ENCODE data around the gene ATP2B3. TPM values are rescaled to one million over a fixed set of nuclear protein-coding genes. Genes with fewer than 3 reads are reported as not detected.
A peak's percentile ranks its signal among the peaks of the same experiment; 100 is the strongest.

The ATP2B3 gene
- total RNA-seq (2022) (not detected in 2 replicates), Bru-seq, nascent RNA (percentile 2 among the genes with signal in this experiment), BruChase-seq, experiment 1, labeled RNA remaining after a 6-hour chase (percentile 2 among the genes with signal in this experiment), BruChase-seq, experiment 2, labeled RNA remaining after a 2-hour chase (not detected)
- long read RNA-seq = 0 reads

DNA sequence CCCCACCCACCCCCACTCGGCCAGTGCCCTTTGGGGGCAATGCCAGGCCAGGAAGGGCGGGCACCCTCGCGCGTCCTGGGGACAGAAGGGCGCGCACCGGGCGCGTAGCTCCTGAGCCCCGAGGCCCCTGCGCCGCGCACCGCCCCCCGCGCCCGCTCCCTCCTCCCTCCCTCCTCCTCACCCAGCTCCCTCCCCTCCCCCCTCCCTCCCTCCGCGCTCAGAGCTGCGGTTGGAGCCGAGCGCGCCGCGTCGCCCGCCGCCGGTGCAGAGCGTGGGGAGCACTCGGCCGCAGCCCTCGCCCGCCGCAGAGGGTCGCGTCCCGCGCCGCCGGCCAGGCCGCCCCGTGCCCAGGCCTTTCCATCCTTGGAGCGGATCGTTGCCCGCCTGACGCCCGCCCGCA is at the start of gene ATP2B3:
TSS of gene ATP2B3 (plus strand) at position 220 of the 400 bp plus-strand sequence. CDS start 18,606 bp downstream, outside the sequence.
- TF ChIP-seq, protein P1, sequence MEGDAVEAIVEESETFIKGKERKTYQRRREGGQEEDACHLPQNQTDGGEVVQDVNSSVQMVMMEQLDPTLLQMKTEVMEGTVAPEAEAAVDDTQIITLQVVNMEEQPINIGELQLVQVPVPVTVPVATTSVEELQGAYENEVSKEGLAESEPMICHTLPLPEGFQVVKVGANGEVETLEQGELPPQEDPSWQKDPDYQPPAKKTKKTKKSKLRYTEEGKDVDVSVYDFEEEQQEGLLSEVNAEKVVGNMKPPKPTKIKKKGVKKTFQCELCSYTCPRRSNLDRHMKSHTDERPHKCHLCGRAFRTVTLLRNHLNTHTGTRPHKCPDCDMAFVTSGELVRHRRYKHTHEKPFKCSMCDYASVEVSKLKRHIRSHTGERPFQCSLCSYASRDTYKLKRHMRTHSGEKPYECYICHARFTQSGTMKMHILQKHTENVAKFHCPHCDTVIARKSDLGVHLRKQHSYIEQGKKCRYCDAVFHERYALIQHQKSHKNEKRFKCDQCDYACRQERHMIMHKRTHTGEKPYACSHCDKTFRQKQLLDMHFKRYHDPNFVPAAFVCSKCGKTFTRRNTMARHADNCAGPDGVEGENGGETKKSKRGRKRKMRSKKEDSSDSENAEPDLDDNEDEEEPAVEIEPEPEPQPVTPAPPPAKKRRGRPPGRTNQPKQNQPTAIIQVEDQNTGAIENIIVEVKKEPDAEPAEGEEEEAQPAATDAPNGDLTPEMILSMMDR (IDR thresholded peaks at IDR 0.05; ENCODE audit: unreplicated experiment) = no peak
- ChIA-PET CTCF (interaction anchor here (0.6 kb wide), 1 partner anchor 246 kb away, joined by 3 read pairs; no protein-coding TSS in a partner anchor), POLR2A (no interaction called here)
- Mint-ChIP-seq H3K36me3 (ENCODE audit: insufficient read depth, unreplicated experiment) (peaks cover 5% of the 10 kb centered on the region), H3K4me3 (ENCODE audit: unreplicated experiment) (no peak within 1 kb of the TSS), H3K27me3 (ENCODE audit: insufficient read depth, unreplicated experiment) (peaks cover 13% of the 10 kb centered on the region), H3K9me3 (ENCODE audit: unreplicated experiment) (peaks cover 9% of the 10 kb centered on the region), H3K4me1 (ENCODE audit: insufficient read depth, unreplicated experiment) (no peaks in the 10 kb centered on the region), H3K27ac (ENCODE audit: low read depth, unreplicated experiment) (no peak within 1 kb of the TSS)
- intact Hi-C loops (cut with micrococcal nuclease) = no loop called here
- no peak for DNase-seq (ENCODE audit: unreplicated experiment)
- BruUV-seq (replicated peaks) = no TSS peak

DNA sequence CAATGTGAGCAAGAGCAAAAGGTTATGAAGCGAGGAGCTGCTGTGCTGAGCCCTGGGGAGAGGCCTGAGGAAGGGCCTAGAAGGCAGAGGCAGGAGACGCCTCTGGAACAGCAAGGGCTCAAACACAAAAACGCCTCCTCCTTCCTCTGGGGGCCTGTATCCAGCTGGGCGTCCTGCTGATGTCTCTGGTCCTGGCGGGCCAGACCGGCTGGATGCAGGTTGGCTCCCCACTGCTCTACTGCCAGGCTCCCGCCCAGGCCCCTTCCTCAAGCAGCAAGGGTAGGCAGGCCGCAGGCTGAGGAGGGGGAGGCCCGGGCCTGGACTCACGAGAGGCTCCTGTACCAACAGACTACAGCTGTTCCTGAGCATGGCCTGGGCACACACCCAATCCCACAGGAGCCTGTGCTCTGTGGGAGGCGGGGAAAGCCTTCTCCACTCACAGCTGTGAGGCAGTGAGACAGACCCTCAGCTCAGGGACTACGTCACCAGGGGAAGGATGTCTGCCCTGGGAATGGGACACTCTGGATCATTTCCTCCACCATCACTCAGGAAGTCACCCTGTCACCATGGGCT is 49.3 kb upstream of the ATP2B3 start:
- CTCF ChIA-PET = no interaction called here
- no TSS peak for BruUV-seq (replicated peaks)
- Mint-ChIP-seq H3K9me3 (ENCODE audit: unreplicated experiment) (no peaks in the 10 kb centered on the region), H3K27ac (ENCODE audit: low read depth, unreplicated experiment) (no peak overlapping the region), H3K27me3 (ENCODE audit: insufficient read depth, unreplicated experiment) (no peaks in the 10 kb centered on the region), H3K4me3 (ENCODE audit: unreplicated experiment) (no peak overlapping the region), H3K36me3 (ENCODE audit: insufficient read depth, unreplicated experiment) (no peaks in the 10 kb centered on the region), H3K4me1 (ENCODE audit: insufficient read depth, unreplicated experiment) (no peaks in the 10 kb centered on the region)
- no peak for DNase-seq (ENCODE audit: unreplicated experiment)
- intact Hi-C loops (cut with micrococcal nuclease) = no loop called here
- TF ChIP-seq, protein P1 (IDR thresholded peaks at IDR 0.05; ENCODE audit: unreplicated experiment) = no peak
- POLR2A ChIA-PET = no interaction called here

DNA sequence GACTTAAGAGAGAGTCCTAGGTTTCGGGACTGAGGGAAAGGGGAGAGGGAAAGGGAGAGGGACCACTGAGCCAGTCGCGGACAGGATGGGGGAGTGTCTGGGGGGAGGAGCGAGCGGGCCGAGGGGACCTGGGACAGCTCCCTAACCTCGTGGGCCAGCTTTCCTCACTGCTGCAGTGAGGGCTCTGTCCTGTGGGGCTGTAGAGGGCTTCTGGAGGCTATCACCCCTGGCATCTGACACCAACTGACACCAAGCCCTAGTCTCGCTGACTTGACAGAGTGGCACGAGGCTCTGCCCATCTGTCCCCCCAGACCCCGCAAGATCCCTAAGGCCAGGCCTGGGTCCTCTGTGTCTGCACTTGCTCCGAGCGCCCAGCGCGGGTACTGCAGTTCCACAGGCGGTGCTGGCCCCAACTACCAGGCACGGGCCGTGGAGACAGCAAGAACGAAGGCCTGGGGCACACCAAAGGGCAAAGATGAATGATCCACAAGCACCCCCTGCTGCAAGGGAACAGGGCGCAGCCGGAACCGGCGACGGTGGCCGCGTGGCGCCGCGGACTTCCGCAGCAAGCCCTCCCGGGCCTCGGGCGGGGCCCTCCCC is 47.5 kb upstream of the ATP2B3 start:
- no peaks in the 10 kb centered on the region for H3K9me3 Mint-ChIP-seq (ENCODE audit: unreplicated experiment)
- ChIA-PET CTCF (interaction anchor here (0.5 to 3.2 kb wide), 3 partner anchors 34 to 408 kb away, joined by 3 to 13 read pairs (median 6); no protein-coding TSS in a partner anchor), POLR2A (interaction anchor here (0.6 to 1.2 kb wide), 2 partner anchors 25 to 46 kb away, joined by 3 read pairs; partner anchors contain the start of gene BGN)
- no peaks in the 10 kb centered on the region for H3K27me3 Mint-ChIP-seq (ENCODE audit: insufficient read depth, unreplicated experiment)
- intact Hi-C loops (cut with micrococcal nuclease) = no loop called here
- H3K4me1 Mint-ChIP-seq (ENCODE audit: insufficient read depth, unreplicated experiment) = no peaks in the 10 kb centered on the region
- DNase-seq (ENCODE audit: unreplicated experiment) = peak; percentile 9
- H3K36me3 Mint-ChIP-seq (ENCODE audit: insufficient read depth, unreplicated experiment) = no peaks in the 10 kb centered on the region
- H3K27ac Mint-ChIP-seq (ENCODE audit: low read depth, unreplicated experiment) = peak overlapping the region; percentile 35
- TSS peak; percentile 52 for BruUV-seq (replicated peaks)
- TF ChIP-seq, protein P1 (IDR thresholded peaks at IDR 0.05; ENCODE audit: unreplicated experiment) = peak; percentile 22
- H3K4me3 Mint-ChIP-seq (ENCODE audit: unreplicated experiment) = peak overlapping the region; percentile 75
